NCI-H2227 treated with DMSO at 0.1 percent for 48 hours (cell line): ENCODE data around the gene ZFAND2B.
A peak's percentile ranks its signal among the peaks of the same experiment; 100 is the strongest.
"Not testable (repeated sequence)": the region's sequence is repeated elsewhere in the genome, so short reads cannot be mapped to it uniquely, and the experiment has no call there.

Experiments used
- DNase-seq: peaks from one replicate; lab custom pipeline; 2025; lab: John Stamatoyannopoulos, UW

Gene ZFAND2B

DNA sequence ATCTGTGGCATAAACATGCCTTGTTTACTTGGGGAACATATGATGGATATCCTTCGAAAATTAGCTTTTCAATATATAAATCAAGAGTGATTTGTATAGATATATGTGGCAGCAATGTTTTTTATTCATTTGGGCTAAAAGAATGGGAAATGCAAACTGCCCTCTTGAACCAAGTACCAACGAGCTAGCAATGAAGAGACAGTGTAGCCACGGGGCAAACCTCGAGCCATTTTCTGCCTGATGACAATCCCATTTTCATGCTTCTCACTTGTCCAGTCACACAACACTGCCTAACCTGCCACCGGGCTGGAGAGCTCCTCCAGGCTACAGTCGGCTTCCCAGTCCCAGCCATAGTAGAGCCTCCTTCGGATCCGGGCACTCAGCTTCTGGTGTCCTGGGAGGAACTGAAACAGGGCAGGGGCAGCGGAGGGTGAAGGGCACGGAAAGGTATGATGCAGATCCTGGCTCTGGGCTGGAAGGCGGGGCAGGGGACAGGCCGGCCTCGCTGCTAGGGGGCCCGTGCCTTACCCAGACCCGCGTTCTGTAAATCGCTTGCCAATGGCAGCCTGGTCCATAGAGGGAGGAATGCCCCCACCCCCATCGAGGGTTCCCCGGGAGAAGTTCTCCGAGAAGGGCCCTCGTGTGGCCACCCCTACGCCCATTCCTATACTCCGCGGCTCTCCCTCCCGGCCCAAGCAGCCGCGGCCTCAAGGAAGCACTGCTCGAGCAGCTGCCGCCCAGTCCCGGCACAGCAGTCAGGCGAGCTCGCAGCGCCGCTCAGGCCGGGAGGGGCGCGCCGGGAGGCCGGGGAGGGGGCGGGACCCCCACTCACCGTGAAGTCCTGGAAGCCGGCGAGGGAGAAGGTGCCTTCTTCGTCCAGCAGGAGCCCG lies 30.4 kb upstream of the ZFAND2B start:
- DNase-seq: no peak

DNA sequence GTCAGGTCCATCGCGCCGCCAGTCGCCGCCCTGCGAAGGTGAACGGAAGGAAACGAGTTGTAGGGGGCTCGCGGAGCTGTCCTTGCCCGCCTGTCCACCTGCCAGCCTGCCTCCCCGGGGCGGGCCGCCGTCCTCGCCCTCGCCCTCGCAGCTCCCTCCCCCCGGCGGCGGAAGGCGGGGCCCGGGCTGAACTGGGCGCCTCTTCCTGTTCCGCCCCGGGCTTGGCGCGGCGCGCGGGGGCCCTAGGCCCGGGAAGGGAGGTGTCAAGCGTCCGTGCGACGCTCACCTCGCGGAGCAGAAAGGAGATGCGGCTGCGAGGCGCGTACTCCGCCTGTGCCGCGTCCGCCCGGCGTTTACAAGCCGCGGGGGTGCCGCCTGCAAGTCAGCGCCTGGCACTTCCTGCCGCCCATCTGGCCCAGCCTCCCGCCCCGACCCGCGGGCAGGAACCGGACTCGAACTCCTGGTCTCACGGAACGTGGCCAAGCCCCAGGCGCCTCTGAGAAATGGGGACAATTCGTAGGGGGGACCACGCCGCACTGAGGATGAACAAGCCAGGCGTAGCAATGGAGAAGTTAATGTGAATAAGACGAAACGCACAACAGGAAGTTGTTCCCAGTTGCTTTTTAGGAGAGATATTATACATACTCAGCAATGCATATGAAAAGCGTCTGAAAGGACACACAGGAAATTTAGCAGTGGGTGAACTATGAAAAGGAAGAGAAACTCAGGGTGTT lies 29.6 kb upstream of the ZFAND2B start, which contains the start of gene CNPPD1:
TSS of gene CNPPD1 (minus strand) at position 108 of the 734 bp plus-strand sequence. CDS start at position 11, 97 bp downstream.
- peak; percentile 77 for DNase-seq

DNA sequence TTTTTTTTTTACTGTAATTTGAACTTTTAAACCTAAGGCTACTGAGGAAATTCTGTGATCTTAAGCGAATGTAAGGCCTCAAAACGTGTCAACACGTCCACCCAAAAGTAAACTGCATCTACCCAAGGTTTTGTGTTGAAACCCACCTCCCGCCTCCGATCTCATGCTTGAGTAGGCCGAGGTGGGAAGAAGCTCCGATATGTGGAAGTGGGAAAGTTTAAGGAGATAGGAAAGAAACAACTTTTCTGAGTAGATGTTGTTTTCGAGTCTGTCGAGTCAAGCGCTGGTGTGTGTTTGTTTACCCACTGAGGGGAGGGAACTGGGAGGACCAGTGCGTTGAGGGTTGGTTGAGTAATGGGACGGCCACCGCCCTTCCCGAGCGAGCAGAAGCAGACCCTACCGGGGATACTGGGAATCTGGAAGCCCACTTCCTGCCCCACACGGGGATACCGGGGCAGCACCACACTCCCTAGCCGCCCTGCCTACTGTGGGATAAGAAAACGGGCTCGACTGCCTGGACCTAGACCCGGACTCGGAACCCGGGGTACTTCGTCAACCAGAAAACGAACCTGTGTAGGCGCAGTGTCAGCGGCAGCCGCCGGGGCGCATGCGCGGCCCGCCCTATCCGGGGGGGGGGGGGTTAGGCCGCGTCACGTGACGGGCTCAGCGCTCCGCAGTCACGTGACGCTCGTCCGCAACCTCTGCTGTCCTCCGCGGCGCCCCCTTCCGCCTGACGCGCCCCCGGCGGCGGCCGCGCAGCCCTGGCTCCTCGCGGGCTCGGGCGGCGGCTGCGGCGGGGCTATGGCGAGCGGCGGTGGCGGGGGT lies 28.8 kb upstream of the ZFAND2B start, which contains the start of gene RETREG2:
TSS of gene RETREG2 (plus strand) at position 724 of the 825 bp plus-strand sequence. CDS start at position 802, 78 bp downstream.
- peak; percentile 89 for DNase-seq

DNA sequence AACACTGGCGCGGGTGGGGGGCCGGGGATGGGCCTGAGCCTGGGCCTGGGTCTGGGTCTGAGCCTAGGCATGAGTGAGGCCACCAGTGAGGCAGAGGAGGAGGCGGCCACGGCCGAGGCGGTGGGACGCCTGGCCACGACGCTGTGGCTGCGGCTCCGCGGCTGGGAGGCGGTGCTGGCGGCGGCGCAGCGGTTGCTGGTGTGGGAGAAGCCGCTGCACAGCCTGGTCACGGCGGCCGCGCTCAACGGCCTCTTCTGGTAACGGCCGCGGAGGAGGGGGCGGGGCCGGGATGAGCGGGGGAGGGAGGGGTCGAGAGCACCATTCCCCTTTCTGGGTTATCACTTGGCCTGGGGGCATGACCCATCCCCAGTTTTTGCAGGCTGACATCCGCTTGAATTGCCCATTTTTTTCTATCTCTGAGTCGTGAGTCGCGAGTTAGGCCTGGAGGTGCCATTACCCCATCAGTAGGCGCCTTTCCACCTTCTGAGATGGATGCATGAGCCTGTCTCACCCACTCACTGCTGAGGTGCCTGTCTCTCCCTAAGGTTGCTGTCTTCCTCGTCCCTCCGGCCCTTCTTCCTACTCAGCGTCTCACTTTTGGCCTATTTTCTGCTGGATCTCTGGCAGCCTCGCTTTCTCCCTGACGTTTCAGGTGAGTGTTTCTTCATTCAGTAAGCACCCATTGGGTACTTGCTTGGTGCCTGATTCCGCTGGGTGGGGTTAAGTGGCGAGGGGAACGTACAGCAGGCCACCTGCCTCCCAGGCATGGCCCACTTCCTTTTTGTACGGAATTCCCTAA lies 28.0 kb upstream of the ZFAND2B start:
- peak; percentile 31 for DNase-seq

DNA sequence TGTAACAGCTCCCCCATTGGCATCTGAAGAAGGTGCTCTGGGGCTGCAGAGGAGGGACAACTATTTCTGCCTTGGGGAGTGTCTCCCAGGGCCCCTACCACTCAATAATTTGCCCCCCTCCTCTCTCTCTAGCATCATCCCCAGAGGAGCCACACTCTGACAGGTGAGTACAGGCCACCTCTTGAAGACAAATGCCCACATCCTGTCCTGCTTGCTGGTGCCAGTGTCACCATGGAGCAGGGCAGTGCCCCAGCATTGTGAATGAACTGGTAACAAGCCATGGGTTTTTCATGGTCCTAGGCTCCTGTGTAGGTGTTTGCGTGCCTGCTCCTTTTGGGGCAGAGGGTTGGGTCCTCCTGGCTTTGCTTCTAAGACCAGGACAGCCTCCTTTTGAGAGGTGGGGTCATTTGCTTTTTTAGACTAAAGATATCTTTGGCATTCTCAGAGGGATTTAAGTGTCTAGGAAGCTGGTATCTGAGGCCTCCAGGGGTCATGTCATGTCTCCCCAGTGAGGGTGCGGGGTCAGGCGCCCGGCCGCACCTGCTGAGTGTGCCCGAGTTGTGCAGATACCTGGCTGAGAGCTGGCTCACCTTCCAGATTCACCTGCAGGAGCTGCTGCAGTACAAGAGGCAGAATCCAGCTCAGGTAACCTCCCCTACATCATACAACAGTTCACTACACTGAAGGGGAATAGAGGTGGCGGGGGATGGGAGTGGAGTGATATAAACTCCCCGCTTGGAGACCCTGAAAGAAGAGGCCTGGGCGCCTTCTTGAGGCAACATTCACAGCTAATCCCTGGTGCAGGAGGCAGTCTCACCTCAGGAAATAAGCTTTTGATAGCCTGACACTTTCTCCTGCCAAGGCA lies 26.7 kb upstream of the ZFAND2B start:
- DNase-seq: no peak

DNA sequence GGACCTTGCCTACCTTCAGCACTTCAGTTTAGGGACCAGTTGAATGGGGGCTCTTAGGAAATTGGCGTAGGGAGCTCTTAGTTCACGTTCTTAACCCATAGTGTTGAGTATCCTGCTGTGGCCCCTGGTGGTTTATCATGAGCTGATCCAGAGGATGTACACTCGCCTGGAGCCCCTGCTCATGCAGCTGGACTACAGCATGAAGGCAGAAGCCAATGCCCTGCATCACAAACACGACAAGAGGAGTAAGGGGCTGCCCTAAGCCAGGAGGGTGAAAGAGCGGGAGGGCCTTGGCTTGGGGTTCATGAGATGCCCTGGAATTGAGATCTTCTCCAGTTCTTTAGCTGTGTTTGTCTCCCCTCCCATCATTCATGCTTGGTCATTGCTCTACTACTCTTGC lies 25.6 kb upstream of the ZFAND2B start:
- DNase-seq: no peak

DNA sequence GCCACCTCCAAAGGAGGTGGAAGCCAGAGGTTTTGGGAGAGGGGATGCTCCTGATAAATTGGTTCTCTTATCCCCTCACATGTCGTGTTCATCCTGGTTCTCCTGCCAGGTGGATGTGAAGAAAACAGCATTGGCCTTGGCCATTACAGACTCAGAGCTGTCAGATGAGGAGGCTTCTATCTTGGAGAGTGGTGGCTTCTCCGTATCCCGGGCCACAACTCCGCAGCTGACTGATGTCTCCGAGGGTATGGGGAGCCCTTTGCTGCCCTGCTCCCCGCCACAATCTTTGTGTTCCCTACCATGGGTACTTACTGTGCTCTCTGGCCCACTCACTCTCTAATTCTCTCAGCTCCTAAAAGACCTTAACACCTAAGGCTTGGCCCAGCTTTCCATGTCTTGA lies 25.1 kb upstream of the ZFAND2B start:
- no peak for DNase-seq

DNA sequence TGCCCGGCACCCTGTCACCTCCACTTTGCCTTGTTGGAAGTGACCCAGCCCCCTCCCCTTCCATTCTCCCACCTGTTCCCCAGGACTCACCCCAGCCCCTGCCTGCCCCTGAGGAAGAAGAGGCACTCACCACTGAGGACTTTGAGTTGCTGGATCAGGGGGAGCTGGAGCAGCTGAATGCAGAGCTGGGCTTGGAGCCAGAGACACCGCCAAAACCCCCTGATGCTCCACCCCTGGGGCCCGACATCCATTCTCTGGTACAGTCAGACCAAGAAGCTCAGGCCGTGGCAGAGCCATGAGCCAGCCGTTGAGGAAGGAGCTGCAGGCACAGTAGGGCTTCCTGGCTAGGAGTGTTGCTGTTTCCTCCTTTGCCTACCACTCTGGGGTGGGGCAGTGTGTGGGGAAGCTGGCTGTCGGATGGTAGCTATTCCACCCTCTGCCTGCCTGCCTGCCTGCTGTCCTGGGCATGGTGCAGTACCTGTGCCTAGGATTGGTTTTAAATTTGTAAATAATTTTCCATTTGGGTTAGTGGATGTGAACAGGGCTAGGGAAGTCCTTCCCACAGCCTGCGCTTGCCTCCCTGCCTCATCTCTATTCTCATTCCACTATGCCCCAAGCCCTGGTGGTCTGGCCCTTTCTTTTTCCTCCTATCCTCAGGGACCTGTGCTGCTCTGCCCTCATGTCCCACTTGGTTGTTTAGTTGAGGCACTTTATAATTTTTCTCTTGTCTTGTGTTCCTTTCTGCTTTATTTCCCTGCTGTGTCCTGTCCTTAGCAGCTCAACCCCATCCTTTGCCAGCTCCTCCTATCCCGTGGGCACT lies 24.0 kb upstream of the ZFAND2B start:
- no peak for DNase-seq

DNA sequence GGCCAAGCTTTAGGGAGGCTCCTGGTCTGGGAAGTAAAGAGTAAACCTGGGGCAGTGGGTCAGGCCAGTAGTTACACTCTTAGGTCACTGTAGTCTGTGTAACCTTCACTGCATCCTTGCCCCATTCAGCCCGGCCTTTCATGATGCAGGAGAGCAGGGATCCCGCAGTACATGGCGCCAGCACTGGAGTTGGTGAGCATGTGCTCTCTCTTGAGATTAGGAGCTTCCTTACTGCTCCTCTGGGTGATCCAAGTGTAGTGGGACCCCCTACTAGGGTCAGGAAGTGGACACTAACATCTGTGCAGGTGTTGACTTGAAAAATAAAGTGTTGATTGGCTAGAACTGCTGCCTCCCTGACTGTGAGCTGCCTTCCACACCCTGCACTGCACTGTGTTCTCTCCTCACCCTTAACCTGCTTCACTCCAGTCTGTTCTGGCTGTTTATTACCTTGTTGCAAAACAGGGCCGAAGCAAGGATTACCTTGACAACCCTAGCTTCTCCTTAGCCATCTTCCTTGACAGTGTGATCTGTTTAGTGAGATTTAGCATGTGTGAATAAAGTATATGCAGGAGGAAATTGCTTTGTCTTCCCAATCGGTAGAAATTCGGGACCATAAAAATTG lies 23.3 kb upstream of the ZFAND2B start:
- no peak for DNase-seq

DNA sequence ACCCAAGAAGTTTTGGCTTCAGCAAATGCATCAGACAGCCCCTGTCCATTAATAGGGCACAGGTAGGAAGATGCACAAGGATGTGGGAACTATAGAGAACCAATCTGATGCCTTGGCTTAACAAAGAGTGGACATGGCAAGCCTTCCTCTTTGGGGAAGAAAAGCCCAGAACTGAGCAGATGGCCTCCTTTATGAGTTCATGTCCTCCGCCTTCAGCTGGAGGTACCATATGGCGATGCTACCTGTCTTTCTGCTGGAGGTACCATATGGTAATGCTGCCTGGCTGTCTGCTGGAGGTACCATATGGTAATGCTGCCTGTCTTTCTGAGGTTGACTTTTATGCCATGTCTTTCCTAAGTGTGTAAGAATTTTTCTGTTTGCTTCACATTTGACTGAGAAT lies 22.5 kb upstream of the ZFAND2B start:
- no peak for DNase-seq

DNA sequence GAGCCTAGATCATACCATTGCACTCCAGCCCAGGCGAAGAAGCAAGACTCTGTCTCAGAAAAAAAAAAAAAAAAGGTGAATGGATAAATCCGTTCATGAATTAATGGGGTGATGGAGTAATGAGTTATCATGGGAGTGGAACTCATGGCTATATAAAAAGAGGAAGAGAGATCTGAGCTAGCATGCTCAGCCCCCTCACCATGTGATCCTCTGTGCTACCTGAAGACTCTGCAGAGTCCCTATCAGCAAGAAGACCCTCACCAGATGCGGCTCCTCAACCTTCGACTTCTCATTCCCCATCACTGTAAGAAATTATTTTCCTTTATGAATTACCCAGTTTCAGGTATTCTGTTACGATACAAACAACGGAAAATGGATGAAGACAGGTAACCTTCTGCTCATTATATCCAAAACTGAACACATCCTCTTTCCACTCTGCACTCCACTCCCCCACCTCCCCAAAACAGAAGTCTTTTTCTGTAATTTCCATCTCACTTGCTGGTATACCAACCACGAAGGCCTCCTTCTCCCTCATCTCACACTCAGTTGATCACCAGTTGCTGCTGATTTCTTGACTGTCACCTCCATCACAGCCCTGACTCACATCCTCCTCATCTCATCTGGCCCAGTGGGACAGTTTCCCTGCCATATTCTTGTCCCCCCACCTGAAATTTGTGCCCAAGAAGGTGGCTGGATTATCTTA lies 19.7 kb upstream of the ZFAND2B start:
- DNase-seq: no peak

DNA sequence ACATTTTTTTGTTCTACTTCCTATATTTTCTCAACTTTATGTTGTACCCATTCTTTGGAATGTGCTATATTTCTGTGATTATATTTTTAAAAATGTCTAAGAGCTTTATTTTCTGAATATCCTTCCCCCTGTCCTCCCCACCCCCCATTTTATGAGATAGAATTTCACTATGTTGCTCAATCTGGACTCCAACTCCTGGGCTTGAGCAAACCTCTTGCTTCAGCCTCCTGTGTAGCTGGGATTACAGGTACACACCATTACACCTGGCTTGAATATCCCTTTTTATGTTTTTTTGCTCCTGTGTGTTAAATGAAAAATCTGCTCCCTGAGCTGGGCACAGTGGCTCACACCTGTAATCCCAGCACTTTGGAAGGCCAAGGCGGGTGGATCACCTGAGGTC lies 9.2 kb upstream of the ZFAND2B start:
- DNase-seq: no peak

DNA sequence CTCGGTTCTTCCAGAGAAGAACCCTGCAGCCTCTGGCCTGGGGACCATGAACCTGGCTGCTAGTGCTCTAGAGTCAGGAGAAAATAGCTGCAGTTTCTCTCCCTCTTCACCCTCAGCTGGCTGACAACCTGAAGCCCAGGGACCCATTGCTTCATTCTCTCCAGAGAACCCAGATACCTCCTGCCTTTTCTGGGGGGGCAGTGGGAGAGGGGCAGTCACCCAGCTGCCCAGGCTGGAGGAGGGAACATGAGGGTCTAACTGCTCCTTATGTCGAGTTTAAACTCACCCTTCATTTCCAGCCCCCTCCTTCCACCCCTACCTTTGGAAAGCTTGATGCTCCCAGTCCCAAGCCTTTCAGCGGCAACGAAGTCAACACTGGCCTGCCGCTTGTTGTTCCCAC lies 7.6 kb upstream of the ZFAND2B start:
- no peak for DNase-seq

DNA sequence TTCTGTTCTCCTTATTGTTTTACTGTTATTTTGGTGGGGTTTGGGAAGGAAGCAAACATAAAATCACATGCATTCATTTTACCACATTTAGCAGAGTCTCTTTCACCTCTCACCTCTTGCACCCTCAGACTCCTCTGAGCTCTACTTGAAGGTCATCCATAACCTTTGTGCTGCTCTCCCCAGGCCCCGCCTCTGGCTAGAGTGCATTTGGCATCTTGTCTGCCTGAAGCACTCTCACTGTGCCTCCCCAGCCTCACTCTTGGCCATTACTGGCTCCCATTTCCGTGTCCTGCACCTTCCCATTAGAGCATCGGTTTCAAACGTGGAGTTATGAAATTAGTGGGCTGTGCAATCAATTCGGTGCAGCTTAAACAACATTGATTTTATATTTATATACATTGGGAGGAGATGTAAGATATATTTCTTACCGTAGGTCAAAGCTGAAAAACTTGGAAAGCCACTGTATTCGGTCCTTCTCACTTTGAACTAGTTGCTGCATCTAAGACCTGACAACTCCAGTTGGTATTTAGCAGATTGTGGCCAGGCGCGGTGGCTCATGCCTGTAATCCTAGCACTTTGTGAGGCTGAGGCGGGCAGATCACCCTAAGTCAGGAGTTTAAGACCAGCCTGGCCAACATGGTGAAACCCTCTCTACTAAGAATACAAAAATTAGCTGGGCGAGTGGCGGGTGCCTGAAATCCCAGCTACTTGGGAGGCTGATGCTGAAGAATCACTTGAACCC lies 6.9 kb upstream of the ZFAND2B start:
- DNase-seq: no peak

DNA sequence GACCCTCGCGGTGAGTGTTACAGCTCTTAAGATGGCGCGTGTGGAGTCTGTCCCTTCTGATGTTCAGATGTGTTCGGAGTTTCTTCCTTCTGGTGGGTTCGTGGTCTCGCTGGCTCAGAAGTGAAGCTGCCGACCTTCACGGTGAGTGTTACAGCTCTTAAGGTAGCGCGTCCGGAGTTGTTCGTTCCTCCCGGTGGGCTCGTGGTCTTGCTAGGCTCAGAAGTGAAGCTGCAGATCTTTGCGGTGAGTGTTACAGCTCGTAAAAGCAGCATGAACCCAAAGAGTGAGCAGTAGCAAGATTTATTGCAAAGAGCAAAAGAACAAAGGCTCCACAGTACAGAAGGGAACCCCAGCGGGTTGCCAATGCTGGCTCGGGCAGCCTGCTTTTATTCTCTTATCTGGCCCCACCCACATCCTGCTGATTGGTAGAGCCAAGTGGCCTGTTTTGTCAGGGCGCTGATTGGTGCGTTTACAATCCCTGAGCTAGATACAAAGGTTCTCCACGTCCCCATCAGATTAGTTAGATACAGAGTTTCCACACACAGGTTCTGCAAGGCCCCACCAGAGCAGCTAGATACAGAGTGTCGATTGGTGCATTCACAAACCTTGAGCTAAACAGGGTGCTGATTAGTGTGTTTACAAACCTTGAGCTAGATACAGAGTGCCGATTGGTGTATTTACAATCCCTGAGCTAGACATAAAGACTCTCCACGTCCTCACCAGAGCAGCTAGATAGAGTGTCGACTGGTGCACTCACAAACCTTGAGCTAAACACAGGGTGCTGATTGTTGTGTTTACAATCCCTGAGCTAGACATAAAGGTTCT lies 5.9 kb upstream of the ZFAND2B start:
- DNase-seq: not testable (repeated sequence)

DNA sequence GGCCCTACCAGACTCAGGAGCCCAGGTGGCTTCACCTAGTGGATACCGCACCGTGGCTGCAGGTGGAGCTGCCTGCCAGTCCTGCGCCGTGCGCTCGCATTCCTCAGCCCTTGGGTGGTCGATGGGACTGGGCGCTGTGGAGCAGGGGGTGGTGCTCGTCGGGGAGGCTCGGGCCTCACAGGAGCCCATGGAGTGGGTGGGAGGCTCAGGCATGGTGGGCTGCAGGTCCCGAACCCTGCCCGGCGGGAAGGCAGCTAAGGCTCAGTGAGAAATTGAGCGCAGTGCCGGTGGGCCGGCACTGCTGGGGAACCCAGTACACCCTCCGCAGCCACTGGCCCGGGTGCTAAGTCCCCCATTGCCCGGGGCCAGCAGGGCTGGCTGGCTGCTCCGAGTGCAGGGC lies 5.3 kb upstream of the ZFAND2B start:
- not testable (repeated sequence) for DNase-seq
